ENCODE results near the gene ECHS1. TPM values are rescaled to one million over a fixed set of nuclear protein-coding genes. Genes with fewer than 3 reads are reported as not detected.

The ECHS1 gene
- total and polyA plus RNA-seq, 8 donors: 5.3 to 103 (median 69.2) TPM

GRCh38 chr10:133379801-133380666 is 6.9 kb upstream of the ECHS1 start:
- intact Hi-C loops (cut with DNase I; ENCODE audit: low total_unique reads): no loop called here
- Histone ChIP-seq H3K4me3 (peak overlapping the region; percentile 75 to 97 (median 82)), H3K27me3 (no peaks in the 10 kb centered on the region), H3K4me1 (peaks cover 14 to 32% (median 30%) of the 10 kb centered on the region in 4 donors), H3K9me3 (no peaks in the 10 kb centered on the region), H3K36me3 (peaks cover 0 to 33% (median 27%) of the 10 kb centered on the region in 4 donors), H3K27ac (peak overlapping the region in 4 of 5 donors; percentile 79 to 93 (median 90))
- TF ChIP-seq POLR2A (IDR thresholded peaks at IDR 0.05) (no peak), EP300 (IDR thresholded peaks at IDR 0.05) (no peak), POLR2AphosphoS5 (IDR thresholded peaks at IDR 0.05) (no peak)
- TF ChIP-seq, protein P1, sequence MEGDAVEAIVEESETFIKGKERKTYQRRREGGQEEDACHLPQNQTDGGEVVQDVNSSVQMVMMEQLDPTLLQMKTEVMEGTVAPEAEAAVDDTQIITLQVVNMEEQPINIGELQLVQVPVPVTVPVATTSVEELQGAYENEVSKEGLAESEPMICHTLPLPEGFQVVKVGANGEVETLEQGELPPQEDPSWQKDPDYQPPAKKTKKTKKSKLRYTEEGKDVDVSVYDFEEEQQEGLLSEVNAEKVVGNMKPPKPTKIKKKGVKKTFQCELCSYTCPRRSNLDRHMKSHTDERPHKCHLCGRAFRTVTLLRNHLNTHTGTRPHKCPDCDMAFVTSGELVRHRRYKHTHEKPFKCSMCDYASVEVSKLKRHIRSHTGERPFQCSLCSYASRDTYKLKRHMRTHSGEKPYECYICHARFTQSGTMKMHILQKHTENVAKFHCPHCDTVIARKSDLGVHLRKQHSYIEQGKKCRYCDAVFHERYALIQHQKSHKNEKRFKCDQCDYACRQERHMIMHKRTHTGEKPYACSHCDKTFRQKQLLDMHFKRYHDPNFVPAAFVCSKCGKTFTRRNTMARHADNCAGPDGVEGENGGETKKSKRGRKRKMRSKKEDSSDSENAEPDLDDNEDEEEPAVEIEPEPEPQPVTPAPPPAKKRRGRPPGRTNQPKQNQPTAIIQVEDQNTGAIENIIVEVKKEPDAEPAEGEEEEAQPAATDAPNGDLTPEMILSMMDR (IDR thresholded peaks at IDR 0.05): no peak
- DNase-seq: no peak
- 90 to 93% (median 92%) methylated on average over 16 to 36 of the region's 36 CpGs for WGBS, 5 donors

GRCh38 chr10:133379152-133379800 is 6.1 kb upstream of the ECHS1 start, which contains the start of gene PAOX:
TSS of gene PAOX (plus strand) at chr10:133379262. CDS start at chr10:133379317, 55 bp downstream.
- Histone ChIP-seq H3K4me3 (peak within 1 kb of the TSS; percentile 75 to 97 (median 82)), H3K4me1 (peaks cover 15 to 37% (median 35%) of the 10 kb centered on the region in 4 donors), H3K9me3 (no peaks in the 10 kb centered on the region), H3K27ac (peak within 1 kb of the TSS; percentile 85 to 93 (median 90)), H3K36me3 (peaks cover 0 to 26% (median 20%) of the 10 kb centered on the region in 4 donors), H3K27me3 (no peaks in the 10 kb centered on the region)
- DNase-seq: peak; percentile 75 to 85
- TF ChIP-seq EP300 (IDR thresholded peaks at IDR 0.05): no peak
- no peak for TF ChIP-seq POLR2A (IDR thresholded peaks at IDR 0.05)
- TF ChIP-seq, protein P1 (IDR thresholded peaks at IDR 0.05): no peak
- TF ChIP-seq POLR2AphosphoS5 (IDR thresholded peaks at IDR 0.05): peak in 1 of 3 donors; percentile 52
- intact Hi-C loops (cut with DNase I; ENCODE audit: low total_unique reads): no loop called here
- WGBS, 5 donors: 2 to 6% (median 2%) methylated on average over 26 to 67 of the region's 78 CpGs

DNA sequence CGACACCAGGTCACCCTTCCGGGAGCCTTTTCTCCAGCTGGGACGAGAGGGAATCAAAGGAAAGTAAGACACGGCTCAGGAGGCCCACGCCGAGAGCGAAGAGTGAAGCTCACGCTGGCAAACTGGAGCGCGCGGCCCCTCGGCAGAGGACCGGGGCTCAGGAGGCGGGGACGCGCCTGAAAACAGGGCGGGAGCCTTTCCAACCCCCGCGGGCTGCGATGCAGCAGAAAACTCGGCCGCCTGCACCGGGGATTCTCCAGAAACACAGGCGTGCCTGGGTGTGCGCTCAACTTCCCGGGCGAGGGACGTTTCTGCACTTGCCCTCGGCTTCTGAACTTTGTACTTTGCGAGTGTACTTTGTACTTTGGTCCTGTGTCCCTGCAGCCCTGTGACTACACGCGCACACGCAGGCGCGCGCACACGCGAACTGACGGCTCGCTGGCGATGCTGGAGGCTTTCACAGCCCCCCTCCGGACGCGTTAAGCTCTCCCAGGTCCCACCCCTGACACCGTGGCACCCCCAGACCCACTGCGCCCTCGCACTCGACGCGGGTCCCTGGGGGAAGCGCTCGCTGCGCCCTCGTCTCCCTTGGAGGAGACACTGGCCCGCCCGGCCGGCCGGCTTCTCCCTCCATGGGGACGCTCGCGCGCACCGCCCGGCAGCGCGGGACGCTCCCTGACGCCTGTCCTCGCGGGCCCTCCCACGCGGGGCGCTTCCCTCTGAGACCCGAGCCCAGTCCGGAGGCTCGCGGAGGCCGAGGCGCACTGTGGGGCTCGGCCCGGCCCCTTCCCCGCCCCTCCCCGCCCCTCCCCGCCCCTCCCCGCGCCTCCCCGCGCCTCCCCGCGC is 5.3 kb upstream of the ECHS1 start:
- Histone ChIP-seq H3K9me3 (no peaks in the 10 kb centered on the region), H3K4me1 (peaks cover 21 to 43% (median 41%) of the 10 kb centered on the region in 4 donors), H3K27ac (peak overlapping the region; percentile 85 to 93 (median 90)), H3K27me3 (no peaks in the 10 kb centered on the region), H3K4me3 (peak overlapping the region; percentile 75 to 97 (median 82)), H3K36me3 (peaks cover 0 to 18% (median 13%) of the 10 kb centered on the region in 4 donors)
- intact Hi-C loops (cut with DNase I; ENCODE audit: low total_unique reads): no loop called here
- peak; percentile 75 to 89 for DNase-seq
- TF ChIP-seq, protein P1 (IDR thresholded peaks at IDR 0.05): no peak
- TF ChIP-seq EP300 (IDR thresholded peaks at IDR 0.05) (no peak), POLR2A (IDR thresholded peaks at IDR 0.05) (no peak), POLR2AphosphoS5 (IDR thresholded peaks at IDR 0.05) (peak in 1 of 3 donors; percentile 35)
- 0 to 1% (median 0%) methylated on average over 34 to 82 of the region's 90 CpGs for WGBS, 5 donors

All from stomach (tissue), 9 donors.